ENCODE data around the gene PPP1R1B. TPM values are rescaled to one million over a fixed set of nuclear protein-coding genes. Genes with fewer than 3 reads are reported as not detected.

PPP1R1B gene
- total RNA-seq, 2 experiments from 2014 or later, result not detected

- CTCF ChIA-PET (ENCODE audit: unreplicated experiment), result no interaction called here
- no peaks in the 10 kb centered on the region for H3K9me3 ChIP-seq (ENCODE audit: low read length)
- H3K79me2 ChIP-seq (ENCODE audit: insufficient read depth, low read depth, low read length), result no peaks in the 10 kb centered on the region
- no peaks in the 10 kb centered on the region for H3K9me2 ChIP-seq (ENCODE audit: insufficient read depth, low read length)
- no peak overlapping the region for H3K4me2 ChIP-seq (ENCODE audit: low read length)
- intact Hi-C loops (cut with micrococcal nuclease; ENCODE audit: unreplicated experiment), result no loop called here
- no peaks in the 10 kb centered on the region for H3K4me1 ChIP-seq (ENCODE audit: insufficient read depth, low read length, poor library complexity, severe bottlenecking)
- H3K4me3 ChIP-seq (ENCODE audit: low read depth, low read length, poor library complexity, severe bottlenecking), result no peak overlapping the region
- H2AFZ ChIP-seq (ENCODE audit: low read length), result no peak overlapping the region
- H4K20me1 ChIP-seq (ENCODE audit: insufficient read depth, low read length), result no peaks in the 10 kb centered on the region
- no peak for TF ChIP-seq CTCF (conservative IDR thresholded peaks at IDR 0.05; ENCODE audit: low read length)
- no peak for TF ChIP-seq EZH2phosphoT487 (IDR thresholded peaks at IDR 0.05; ENCODE audit: borderline replicate concordance, low read depth, low read length)
- no peak overlapping the region for H3K27ac ChIP-seq (ENCODE audit: low read depth, low read length, poor library complexity, severe bottlenecking)
- POLR2A ChIA-PET, result interaction anchor here (0.6 to 1.2 kb wide), 2 partner anchors 10 to 447 kb away, joined by 3 read pairs; no protein-coding TSS in a partner anchor
- BruUV-seq (replicated peaks), result no TSS peak
- DNase-seq (ENCODE audit: low spot score), result no peak
- no peaks in the 10 kb centered on the region for H3K36me3 ChIP-seq (ENCODE audit: insufficient read depth, low read length)
These were observed 47.3 kb upstream of the PPP1R1B start for GRCh38 chr17:39579318-39580081.

- ChIA-PET CTCF (ENCODE audit: unreplicated experiment) (no interaction called here), POLR2A (interaction anchor here (1.2 kb wide), 1 partner anchor 11 kb away, joined by 3 read pairs; no protein-coding TSS in a partner anchor)
- Histone ChIP-seq H3K27ac (ENCODE audit: low read depth, low read length, poor library complexity, severe bottlenecking) (no peak overlapping the region), H3K9me3 (ENCODE audit: low read length) (no peaks in the 10 kb centered on the region), H3K9me2 (ENCODE audit: insufficient read depth, low read length) (no peaks in the 10 kb centered on the region), H3K36me3 (ENCODE audit: insufficient read depth, low read length) (no peaks in the 10 kb centered on the region), H3K4me2 (ENCODE audit: low read length) (no peak overlapping the region), H4K20me1 (ENCODE audit: insufficient read depth, low read length) (no peaks in the 10 kb centered on the region), H3K4me1 (ENCODE audit: insufficient read depth, low read length, poor library complexity, severe bottlenecking) (no peaks in the 10 kb centered on the region), H3K4me3 (ENCODE audit: low read depth, low read length, poor library complexity, severe bottlenecking) (no peak overlapping the region), H3K79me2 (ENCODE audit: insufficient read depth, low read depth, low read length) (no peaks in the 10 kb centered on the region), H2AFZ (ENCODE audit: low read length) (no peak overlapping the region)
- no TSS peak for BruUV-seq (replicated peaks)
- intact Hi-C loops (cut with micrococcal nuclease; ENCODE audit: unreplicated experiment), result no loop called here
- no peak for DNase-seq (ENCODE audit: low spot score)
- no peak for TF ChIP-seq CTCF (conservative IDR thresholded peaks at IDR 0.05; ENCODE audit: low read length)
- no peak for TF ChIP-seq EZH2phosphoT487 (IDR thresholded peaks at IDR 0.05; ENCODE audit: borderline replicate concordance, low read depth, low read length)
These were observed 46.7 kb upstream of the PPP1R1B start for GRCh38 chr17:39580082-39580468.

- no peak overlapping the region for H3K4me2 ChIP-seq (ENCODE audit: low read length)
- H2AFZ ChIP-seq (ENCODE audit: low read length), result no peak overlapping the region
- H3K4me1 ChIP-seq (ENCODE audit: insufficient read depth, low read length, poor library complexity, severe bottlenecking), result no peaks in the 10 kb centered on the region
- no peak for TF ChIP-seq CTCF (conservative IDR thresholded peaks at IDR 0.05; ENCODE audit: low read length)
- TF ChIP-seq EZH2phosphoT487 (IDR thresholded peaks at IDR 0.05; ENCODE audit: borderline replicate concordance, low read depth, low read length), result no peak
- no peaks in the 10 kb centered on the region for H3K36me3 ChIP-seq (ENCODE audit: insufficient read depth, low read length)
- H3K9me2 ChIP-seq (ENCODE audit: insufficient read depth, low read length), result no peaks in the 10 kb centered on the region
- DNase-seq (ENCODE audit: low spot score), result no peak
- H3K79me2 ChIP-seq (ENCODE audit: insufficient read depth, low read depth, low read length), result no peaks in the 10 kb centered on the region
- ChIA-PET POLR2A (no interaction called here), CTCF (ENCODE audit: unreplicated experiment) (no interaction called here)
- BruUV-seq (replicated peaks), result no TSS peak
- no peak overlapping the region for H3K27ac ChIP-seq (ENCODE audit: low read depth, low read length, poor library complexity, severe bottlenecking)
- no peaks in the 10 kb centered on the region for H3K9me3 ChIP-seq (ENCODE audit: low read length)
- no peaks in the 10 kb centered on the region for H4K20me1 ChIP-seq (ENCODE audit: insufficient read depth, low read length)
- intact Hi-C loops (cut with micrococcal nuclease; ENCODE audit: unreplicated experiment), result no loop called here
- no peak overlapping the region for H3K4me3 ChIP-seq (ENCODE audit: low read depth, low read length, poor library complexity, severe bottlenecking)
These were observed 45.5 kb upstream of the PPP1R1B start for GRCh38 chr17:39581071-39581758.

Measured in OCI-LY7 (cell line).